WERI-Rb-1 (cell line): ENCODE results near the gene TTLL10.

Source experiments
- DNase-seq: peaks from one replicate; pipeline ENCODE4 v3.0.0-alpha.2; 2020
- H3K27ac ChIP-seq: fragments of 250-450 bp; sonication (Bioruptor Pico); 2 replicates; pipeline ENCODE4 v1.5.1; 2020; ENCODE audit warnings: mild to moderate bottlenecking, moderate library complexity
- H3K27me3 ChIP-seq: fragments of 250-450 bp; sonication (Bioruptor Pico); 2 replicates; pipeline ENCODE4 v1.5.1; 2021; ENCODE audit warnings: mild to moderate bottlenecking, low read depth, moderate library complexity; ENCODE audit not compliant: insufficient read depth, severe bottlenecking
- H3K36me3 ChIP-seq: fragments of 250-450 bp; sonication (Bioruptor Pico); 2 replicates; pipeline ENCODE4 v1.5.1; 2020; ENCODE audit warnings: mild to moderate bottlenecking, moderate library complexity
- H3K4me3 ChIP-seq: 2 replicates; pipeline ENCODE4 v1.5.1; 2011; ENCODE audit warnings: low read depth, mild to moderate bottlenecking, control low read depth, low read length
- H3K9me3 ChIP-seq: fragments of 250-450 bp; sonication (Bioruptor Pico); 2 replicates; pipeline ENCODE4 v1.5.1; 2021; ENCODE audit warnings: mild to moderate bottlenecking, moderate library complexity; ENCODE audit not compliant: severe bottlenecking
- CTCF ChIP-seq: IDR thresholded peaks from 2 replicates; pipeline ENCODE4 v1.5.1; 2011; ENCODE audit warnings: low read depth, mild to moderate bottlenecking, control low read depth, inconsistent platforms, low read length

TTLL10 gene

GRCh38 chr1:1134300-1134970, 39.2 kb upstream of the TTLL10 start:
- Histone ChIP-seq H3K27me3 (no peaks in the 10 kb centered on the region), H3K4me3 (no peak overlapping the region), H3K27ac (no peak overlapping the region), H3K36me3 (no peaks in the 10 kb centered on the region), H3K9me3 (no peaks in the 10 kb centered on the region)
- DNase-seq = no peak
- no peak for TF ChIP-seq CTCF

GRCh38 chr1:1135339-1136136, 38.1 kb upstream of the TTLL10 start:
- no peaks in the 10 kb centered on the region for H3K27me3 ChIP-seq
- H3K4me3 ChIP-seq = no peak overlapping the region
- no peaks in the 10 kb centered on the region for H3K36me3 ChIP-seq
- no peak overlapping the region for H3K27ac ChIP-seq
- no peaks in the 10 kb centered on the region for H3K9me3 ChIP-seq
- TF ChIP-seq CTCF = no peak
- no peak for DNase-seq

- no peaks in the 10 kb centered on the region for H3K27me3 ChIP-seq
- no peaks in the 10 kb centered on the region for H3K36me3 ChIP-seq
- no peak for TF ChIP-seq CTCF
- H3K4me3 ChIP-seq = no peak overlapping the region
- no peak for DNase-seq
- no peaks in the 10 kb centered on the region for H3K9me3 ChIP-seq
- H3K27ac ChIP-seq = no peak overlapping the region
These were observed 37.0 kb upstream of the TTLL10 start for GRCh38 chr1:1136547-1137230.

- no peak overlapping the region for H3K4me3 ChIP-seq
- DNase-seq = no peak
- no peaks in the 10 kb centered on the region for H3K27me3 ChIP-seq
- TF ChIP-seq CTCF = no peak
- no peaks in the 10 kb centered on the region for H3K36me3 ChIP-seq
- H3K9me3 ChIP-seq = no peaks in the 10 kb centered on the region
- no peak overlapping the region for H3K27ac ChIP-seq
These were observed 36.2 kb upstream of the TTLL10 start for GRCh38 chr1:1137256-1138045.

- Histone ChIP-seq H3K27me3 (no peaks in the 10 kb centered on the region), H3K27ac (no peak overlapping the region), H3K4me3 (no peak overlapping the region), H3K36me3 (no peaks in the 10 kb centered on the region), H3K9me3 (no peaks in the 10 kb centered on the region)
- no peak for TF ChIP-seq CTCF
- DNase-seq = no peak
These were observed 33.0 kb upstream of the TTLL10 start for GRCh38 chr1:1140673-1141072.
